ENCODE results near the gene PNPT1.
"Not testable (repeated sequence)": the region's sequence is repeated elsewhere in the genome, so short reads cannot be mapped to it uniquely, and the experiment has no call there.

The PNPT1 gene

DNA sequence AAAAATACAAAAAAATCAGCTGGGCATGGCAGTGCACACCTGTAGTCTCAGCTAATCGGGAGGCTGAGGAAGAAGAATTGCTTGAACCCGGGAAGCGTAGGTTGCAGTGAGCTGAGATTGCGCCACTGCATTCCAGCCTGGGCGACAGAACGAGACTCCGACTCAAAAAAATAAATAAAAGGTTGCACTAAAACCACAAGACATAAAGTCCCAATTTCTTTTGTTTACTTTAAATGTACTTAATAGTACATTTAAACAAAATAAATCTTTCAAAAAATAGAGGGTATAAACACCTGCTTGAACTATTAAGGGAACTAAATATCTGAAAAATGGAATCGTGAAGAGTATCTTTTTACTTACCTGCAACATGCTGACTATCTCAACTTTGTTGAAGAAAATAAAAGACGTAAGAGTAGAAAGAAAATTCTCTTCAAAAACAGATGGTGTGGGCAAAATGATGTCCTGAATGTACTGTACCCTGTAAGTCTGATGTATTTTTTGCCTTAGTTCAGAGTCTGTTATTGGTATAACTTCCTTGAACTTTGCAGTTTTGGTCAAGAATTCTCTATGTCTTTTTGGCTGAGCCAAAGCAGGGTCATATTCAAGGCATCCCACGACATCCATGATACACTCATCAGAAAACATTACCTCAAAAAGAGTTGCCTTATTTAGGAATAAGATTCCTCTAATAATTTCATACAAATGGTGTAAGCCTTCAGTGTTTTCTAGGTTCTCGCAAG is 95.4 kb downstream of the PNPT1 start:
- H3K4me3 ChIP-seq (ENCODE audit: low read length): no peak overlapping the region
- DNase-seq (ENCODE audit: low read depth): no peak

DNA sequence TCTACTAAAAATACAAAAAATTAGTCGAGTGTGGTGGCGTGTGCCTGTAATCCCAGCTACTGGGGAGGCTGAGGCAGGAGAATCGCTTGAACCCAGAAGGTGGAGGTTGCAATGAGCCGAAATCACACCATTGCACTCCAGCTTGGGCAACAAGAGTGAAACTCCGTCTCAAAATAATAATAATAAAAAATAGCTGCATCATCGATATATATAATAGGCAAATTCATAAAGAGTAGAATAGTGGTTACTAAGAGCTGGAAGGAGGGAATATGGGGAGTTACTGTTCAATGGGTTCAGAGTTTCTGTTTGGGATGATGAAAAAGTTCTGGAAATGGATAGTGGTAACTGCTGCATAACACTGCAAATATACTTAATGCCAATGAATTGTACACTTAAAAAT is 96.8 kb downstream of the PNPT1 start:
- not testable (repeated sequence) for H3K4me3 ChIP-seq (ENCODE audit: low read length); DNase-seq (ENCODE audit: low read depth)

More for the DNA sequence above, 95.4 kb downstream of the PNPT1 start:
- TF ChIP-seq, protein P1, sequence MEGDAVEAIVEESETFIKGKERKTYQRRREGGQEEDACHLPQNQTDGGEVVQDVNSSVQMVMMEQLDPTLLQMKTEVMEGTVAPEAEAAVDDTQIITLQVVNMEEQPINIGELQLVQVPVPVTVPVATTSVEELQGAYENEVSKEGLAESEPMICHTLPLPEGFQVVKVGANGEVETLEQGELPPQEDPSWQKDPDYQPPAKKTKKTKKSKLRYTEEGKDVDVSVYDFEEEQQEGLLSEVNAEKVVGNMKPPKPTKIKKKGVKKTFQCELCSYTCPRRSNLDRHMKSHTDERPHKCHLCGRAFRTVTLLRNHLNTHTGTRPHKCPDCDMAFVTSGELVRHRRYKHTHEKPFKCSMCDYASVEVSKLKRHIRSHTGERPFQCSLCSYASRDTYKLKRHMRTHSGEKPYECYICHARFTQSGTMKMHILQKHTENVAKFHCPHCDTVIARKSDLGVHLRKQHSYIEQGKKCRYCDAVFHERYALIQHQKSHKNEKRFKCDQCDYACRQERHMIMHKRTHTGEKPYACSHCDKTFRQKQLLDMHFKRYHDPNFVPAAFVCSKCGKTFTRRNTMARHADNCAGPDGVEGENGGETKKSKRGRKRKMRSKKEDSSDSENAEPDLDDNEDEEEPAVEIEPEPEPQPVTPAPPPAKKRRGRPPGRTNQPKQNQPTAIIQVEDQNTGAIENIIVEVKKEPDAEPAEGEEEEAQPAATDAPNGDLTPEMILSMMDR (IDR thresholded peaks at IDR 0.05; ENCODE audit: insufficient read depth, low read depth, low read length, missing control alignments): no peak

DNA sequence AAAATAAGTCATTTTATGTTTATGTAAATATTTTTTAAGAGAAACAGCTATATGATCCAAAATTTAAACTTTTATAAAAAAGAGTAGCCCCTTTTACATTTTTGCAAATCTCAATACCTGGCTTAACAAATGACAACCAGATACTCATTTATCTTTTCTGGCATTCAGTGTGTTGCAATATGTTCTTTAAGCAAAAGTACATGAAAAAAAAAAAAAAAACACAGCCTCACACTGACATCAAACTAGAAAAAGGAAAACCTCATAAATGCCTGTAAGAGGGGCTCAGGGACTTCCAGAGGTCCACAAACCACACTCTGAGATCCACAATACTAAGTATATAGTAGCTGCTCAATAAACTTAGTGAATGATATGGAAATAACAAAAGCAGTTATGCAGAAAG is 98.1 kb downstream of the PNPT1 start:
- no peak overlapping the region for H3K4me3 ChIP-seq (ENCODE audit: low read length)
- DNase-seq (ENCODE audit: low read depth): no peak
- TF ChIP-seq, protein P1 (IDR thresholded peaks at IDR 0.05; ENCODE audit: insufficient read depth, low read depth, low read length, missing control alignments): no peak

DNA sequence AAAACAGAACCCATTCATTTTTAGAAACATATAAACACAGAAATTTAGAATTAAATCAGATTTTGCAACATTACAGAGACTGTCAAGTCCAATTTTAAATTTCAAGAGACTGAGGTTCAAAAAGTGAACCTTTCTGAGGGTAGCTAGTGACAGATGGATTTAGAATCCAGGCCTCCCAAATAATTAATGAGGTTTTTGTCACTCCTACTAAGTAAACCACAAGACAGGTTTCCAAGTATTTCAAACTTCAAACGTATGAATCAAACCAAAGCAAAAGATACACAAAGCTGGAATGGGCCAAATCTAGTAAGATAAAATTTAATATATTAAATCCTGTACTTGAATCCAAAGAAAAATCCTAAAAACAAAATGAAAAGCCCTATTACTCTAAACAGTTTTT is 101.5 kb downstream of the PNPT1 start:
- DNase-seq (ENCODE audit: low read depth): no peak
- TF ChIP-seq, protein P1 (IDR thresholded peaks at IDR 0.05; ENCODE audit: insufficient read depth, low read depth, low read length, missing control alignments): no peak
- no peak overlapping the region for H3K4me3 ChIP-seq (ENCODE audit: low read length)

DNA sequence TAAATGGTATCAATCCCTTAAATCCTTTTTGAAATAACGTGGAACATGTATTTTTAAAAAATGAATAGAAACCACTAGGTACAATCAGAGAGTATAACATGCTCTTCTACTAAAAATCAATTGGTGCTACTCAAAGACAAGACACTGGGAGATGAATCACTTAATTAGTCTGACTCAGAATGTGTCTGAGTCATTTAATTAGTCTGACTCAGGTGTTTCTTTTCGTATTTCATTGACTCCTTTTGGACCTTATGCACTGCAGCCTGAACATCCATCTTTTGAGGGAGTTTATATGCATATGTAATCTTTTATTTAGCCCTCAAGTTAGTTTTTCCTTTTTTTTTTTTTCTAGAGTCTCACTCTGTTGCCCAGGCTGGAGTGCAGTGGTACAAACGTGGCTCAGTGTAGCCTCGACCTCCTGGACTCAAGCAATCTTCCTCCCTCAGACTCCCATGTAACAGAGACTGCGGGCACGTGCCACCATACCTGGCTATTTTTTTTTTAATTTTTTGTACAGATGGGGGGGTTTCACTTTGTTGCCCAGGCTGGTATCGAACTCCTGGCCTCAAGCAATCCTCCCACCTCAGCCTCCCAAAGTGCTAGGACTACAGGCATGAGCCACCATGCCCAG is 102.7 kb downstream of the PNPT1 start:
- TF ChIP-seq, protein P1 (IDR thresholded peaks at IDR 0.05; ENCODE audit: insufficient read depth, low read depth, low read length, missing control alignments): no peak
- peak; percentile 86 for DNase-seq (ENCODE audit: low read depth)
- H3K4me3 ChIP-seq (ENCODE audit: low read length): no peak overlapping the region

DNA sequence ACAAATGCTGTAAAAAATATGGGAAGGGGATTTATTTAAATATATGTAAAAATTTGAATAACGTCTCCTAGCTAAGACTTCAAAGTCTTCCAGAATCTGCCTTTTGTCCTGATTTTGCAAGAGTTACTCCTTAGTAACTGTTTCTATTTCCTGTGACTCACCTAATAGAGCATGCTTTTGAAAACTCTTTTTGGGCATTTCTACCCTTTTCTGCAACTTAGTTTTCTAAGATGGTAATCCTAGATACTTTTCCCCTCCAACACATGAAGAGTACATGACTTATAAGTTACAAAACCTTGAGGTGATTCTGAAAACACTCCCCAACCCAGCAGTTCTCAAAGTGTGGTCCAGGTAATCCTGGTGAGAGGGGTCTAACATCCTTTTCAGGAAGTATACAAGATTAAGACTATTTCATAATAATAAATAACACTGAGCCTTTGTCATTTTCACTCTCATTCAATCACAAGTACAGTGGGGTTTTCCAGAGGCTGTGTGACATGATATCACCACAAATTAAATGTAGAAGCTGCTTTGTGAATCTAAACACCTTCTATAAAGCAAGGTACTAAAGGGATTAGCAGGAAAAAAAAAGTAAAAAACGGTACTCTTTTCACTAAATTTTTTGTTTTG is 108.1 kb downstream of the PNPT1 start:
- peak; percentile 27 for DNase-seq (ENCODE audit: low read depth)
- TF ChIP-seq, protein P1 (IDR thresholded peaks at IDR 0.05; ENCODE audit: insufficient read depth, low read depth, low read length, missing control alignments): no peak
- no peak overlapping the region for H3K4me3 ChIP-seq (ENCODE audit: low read length)

All from epithelial cell of esophagus (primary cell).